Neuronal stem cell (in vitro differentiated cells): ENCODE results near the gene B4GALNT3.

Experiments
- DNase-seq: peaks from one replicate; pipeline ENCODE4 v3.0.0-alpha.2; 2013; ENCODE audit warnings: low spot score
- H2AFZ ChIP-seq: one replicate; pipeline ENCODE4 v1.6.1; 2013; ENCODE audit warnings: mild to moderate bottlenecking, low read length, inconsistent platforms
- H2AK5ac ChIP-seq: 2 replicates; pipeline ENCODE4 v1.6.1; 2013; ENCODE audit warnings: low read depth, mild to moderate bottlenecking, inconsistent platforms, low read length, moderate library complexity, mixed read lengths
- H2BK120ac ChIP-seq: 2 replicates; pipeline ENCODE4 v1.6.1; 2013; ENCODE audit warnings: low read depth, mild to moderate bottlenecking, inconsistent platforms, low read length, moderate library complexity, mixed read lengths
- H2BK12ac ChIP-seq: one replicate; pipeline ENCODE4 v1.6.1; 2013; ENCODE audit warnings: low read length, inconsistent platforms
- H2BK15ac ChIP-seq: 2 replicates; pipeline ENCODE4 v1.6.1; 2013; ENCODE audit warnings: mild to moderate bottlenecking, low read length, inconsistent platforms, mixed read lengths
- H2BK5ac ChIP-seq: one replicate; pipeline ENCODE4 v1.6.1; 2013; ENCODE audit warnings: inconsistent platforms, mild to moderate bottlenecking, low read length, moderate library complexity
- H3K14ac ChIP-seq: one replicate; pipeline ENCODE4 v1.6.1; 2013; ENCODE audit warnings: low read length, inconsistent platforms
- H3K18ac ChIP-seq: 2 replicates; pipeline ENCODE4 v1.6.1; 2013; ENCODE audit warnings: low read length, inconsistent platforms
- H3K23ac ChIP-seq: 2 replicates; pipeline ENCODE4 v1.6.1; 2013; ENCODE audit warnings: low read depth, mild to moderate bottlenecking, mixed read lengths, low read length, inconsistent platforms; ENCODE audit not compliant: poor library complexity
- H3K27ac ChIP-seq: replicated peaks from 3 replicates; pipeline ENCODE4 v1.5.1; 2013; ENCODE audit warnings: low read length, inconsistent platforms
- H3K27me3 ChIP-seq, 3 experiments: 2 replicates each; pipeline ENCODE4 v1.6.1; 2013; ENCODE audit warnings: low read length in 3 of 3, mild to moderate bottlenecking in 2 of 3, inconsistent platforms in 1 of 3, low read depth in 1 of 3, mixed read lengths in 1 of 3, moderate library complexity in 1 of 3; ENCODE audit not compliant: control insufficient read depth in 3 of 3, insufficient read depth in 3 of 3
- H3K36me3 ChIP-seq, 2 donors: replicated peaks in 1 of 2; 2 replicates each; pipeline ENCODE4 v1.6.1; 2013; ENCODE audit warnings: low read length in 2 of 2; ENCODE audit not compliant: control insufficient read depth in 2 of 2, insufficient read depth in 2 of 2
- H3K4ac ChIP-seq: 2 replicates; pipeline ENCODE4 v1.6.1; 2013; ENCODE audit warnings: inconsistent platforms, mild to moderate bottlenecking, low read length, moderate library complexity
- H3K4me1 ChIP-seq, 2 donors: 1 replicate in 1 of 2; 2 replicates in 1 of 2; pipeline ENCODE4 v1.6.1; 2013; ENCODE audit warnings: low read length in 2 of 2, low read depth in 1 of 2; ENCODE audit not compliant: control insufficient read depth in 2 of 2, insufficient read depth in 1 of 2
- H3K4me2 ChIP-seq: one replicate; pipeline ENCODE4 v1.6.1; 2013; ENCODE audit warnings: mild to moderate bottlenecking, low read length, inconsistent platforms; ENCODE audit not compliant: insufficient read depth, poor library complexity, severe bottlenecking
- H3K4me3 ChIP-seq, 2 donors: 2 replicates each; pipeline ENCODE4 v1.5.1; 2013; ENCODE audit warnings: low read length in 2 of 2, mild to moderate bottlenecking in 2 of 2, inconsistent platforms in 1 of 2, moderate library complexity in 1 of 2
- H3K79me1 ChIP-seq: one replicate; pipeline ENCODE4 v1.6.1; 2013; ENCODE audit warnings: low read depth, mild to moderate bottlenecking, inconsistent platforms, low read length, moderate library complexity
- H3K9ac ChIP-seq: one replicate; pipeline ENCODE4 v1.6.1; 2013; ENCODE audit warnings: mild to moderate bottlenecking, low read depth, low read length, inconsistent platforms; ENCODE audit not compliant: poor library complexity
- H3K9me3 ChIP-seq, 2 donors: replicated peaks in 1 of 2; 2 replicates each; pipeline versions ENCODE3 to v1.6.1; 2013; ENCODE audit warnings: low read length in 2 of 2, mild to moderate bottlenecking in 2 of 2, inconsistent platforms in 1 of 2, low read depth in 1 of 2, mixed read lengths in 1 of 2, moderate library complexity in 1 of 2; ENCODE audit not compliant: control insufficient read depth in 2 of 2, insufficient read depth in 1 of 2
- H4K8ac ChIP-seq: one replicate; pipeline ENCODE4 v1.6.1; 2013; ENCODE audit warnings: low read depth, mild to moderate bottlenecking, inconsistent platforms, low read length, moderate library complexity
- H4K91ac ChIP-seq: one replicate; pipeline ENCODE4 v1.6.1; 2013; ENCODE audit warnings: low read length, low read depth, mild to moderate bottlenecking, inconsistent platforms; ENCODE audit not compliant: poor library complexity
- WGBS, 2 donors: extraction: QIAGEN DNeasy Blood & Tissue Kit; methylation state at CpG; one replicate each; pipeline ENCODE4 v1.1.7; 2013; ENCODE audit warnings: missing lambda C conversion rate in 2 of 2, mixed read lengths in 1 of 2; ENCODE audit not compliant: insufficient read length in 2 of 2, insufficient replicate concordance in 1 of 2; ENCODE audit errors: extremely low coverage in 2 of 2; 5-methylcytosine and 5-hydroxymethylcytosine counted together

Gene B4GALNT3

DNA sequence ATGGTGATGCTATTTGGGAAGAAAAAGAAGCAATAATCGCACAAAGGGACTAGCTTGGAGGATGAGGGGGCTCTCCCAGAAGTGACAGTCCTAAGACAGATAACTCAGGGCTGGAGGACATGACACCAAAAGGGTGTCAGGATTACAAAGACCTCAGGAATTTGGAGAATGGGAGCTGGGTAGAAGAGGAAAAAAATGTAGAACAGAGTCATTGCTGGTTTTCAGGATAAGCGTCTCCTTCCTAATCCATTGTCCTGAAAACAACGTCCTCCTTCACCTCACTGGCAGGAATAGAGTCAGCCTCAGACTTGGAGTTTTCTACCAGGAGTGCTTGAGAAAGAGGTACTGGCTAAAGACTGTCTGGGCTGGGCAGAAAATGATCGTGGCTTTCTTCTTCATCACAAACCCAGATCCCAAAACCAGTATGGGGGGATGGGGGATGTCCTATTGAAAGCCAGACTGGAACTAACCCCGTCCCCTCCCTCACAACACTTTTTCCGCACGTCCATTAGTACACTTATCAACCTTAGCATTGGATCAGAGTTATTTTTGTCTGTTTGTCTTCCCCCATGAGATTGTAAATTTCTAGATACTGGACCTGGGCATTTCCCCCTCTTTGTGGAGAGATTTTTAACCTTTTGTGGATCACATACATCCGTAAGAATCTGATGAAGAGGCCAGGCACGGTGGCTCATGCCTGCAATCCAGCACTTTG, 14.3 kb downstream of the B4GALNT3 start:
- Histone ChIP-seq H3K9me3 (no peaks in the 10 kb centered on the region), H3K4ac (no peak overlapping the region), H3K4me3 (no peak overlapping the region), H3K23ac (no peak overlapping the region), H2BK12ac (no peak overlapping the region), H3K9ac (no peak overlapping the region), H2AFZ (no peak overlapping the region), H3K14ac (no peak overlapping the region), H2BK5ac (no peak overlapping the region), H3K4me1 (peaks cover 7 to 19% of the 10 kb centered on the region in 2 donors), H3K27ac (peak overlapping the region; percentile 24), H2BK120ac (no peak overlapping the region), H3K27me3 (no peaks in the 10 kb centered on the region), H4K91ac (no peak overlapping the region), H3K18ac (no peak overlapping the region), H2BK15ac (no peak overlapping the region), H2AK5ac (no peak overlapping the region), H3K79me1 (no peaks in the 10 kb centered on the region), H4K8ac (no peak overlapping the region), H3K4me2 (peak overlapping the region; percentile 14), H3K36me3 (peaks cover 0 to 4% of the 10 kb centered on the region in 2 donors)
- no peak for DNase-seq
- no CpG with 5 or more reads among the region's 9 CpGs for WGBS, 2 donors

DNA sequence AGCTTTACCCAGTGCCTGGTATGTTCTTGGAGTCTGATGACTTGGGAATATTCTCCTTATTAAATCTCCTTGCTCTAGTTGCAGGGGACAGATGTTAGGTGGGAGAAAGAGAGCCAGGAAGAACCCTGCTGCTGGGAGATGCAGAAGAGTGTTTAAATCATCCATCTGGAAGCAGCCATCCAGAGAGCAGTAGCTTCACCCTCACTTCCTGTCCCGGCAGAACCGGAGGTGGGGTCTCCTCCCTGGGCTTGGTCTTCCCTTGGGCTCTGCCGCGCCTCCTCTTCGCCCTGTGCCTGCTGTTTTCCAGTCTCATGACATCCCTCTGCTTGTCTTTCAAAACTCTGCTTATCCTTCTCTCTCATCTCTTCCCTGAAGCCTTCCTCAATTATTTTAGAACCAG, 15.5 kb downstream of the B4GALNT3 start:
- Histone ChIP-seq H3K27ac (no peak overlapping the region), H2AK5ac (no peak overlapping the region), H3K14ac (no peak overlapping the region), H3K23ac (no peak overlapping the region), H3K36me3 (peaks cover 0 to 3% of the 10 kb centered on the region in 2 donors), H3K4ac (no peak overlapping the region), H3K27me3 (no peaks in the 10 kb centered on the region), H3K9ac (no peak overlapping the region), H2BK15ac (no peak overlapping the region), H3K9me3 (no peaks in the 10 kb centered on the region), H2AFZ (peak overlapping the region; percentile 42), H3K4me1 (peaks cover 7 to 17% of the 10 kb centered on the region in 2 donors), H2BK5ac (no peak overlapping the region), H3K4me2 (no peak overlapping the region), H2BK120ac (no peak overlapping the region), H3K4me3 (no peak overlapping the region), H3K79me1 (no peaks in the 10 kb centered on the region), H3K18ac (no peak overlapping the region), H4K91ac (no peak overlapping the region), H2BK12ac (no peak overlapping the region), H4K8ac (no peak overlapping the region)
- no CpG with 5 or more reads among the region's 5 CpGs for WGBS, 2 donors
- no peak for DNase-seq

GRCh38 chr12:479161-479560, 19.4 kb downstream of the B4GALNT3 start:
- no peak for DNase-seq
- Histone ChIP-seq H3K4me1 (peaks cover 4 to 11% of the 10 kb centered on the region in 2 donors), H3K36me3 (no peaks in the 10 kb centered on the region), H3K27me3 (no peaks in the 10 kb centered on the region), H2BK5ac (peak overlapping the region; percentile 11), H3K9me3 (peaks cover 0 to 2% of the 10 kb centered on the region in 2 donors), H2AK5ac (no peak overlapping the region), H4K8ac (no peak overlapping the region), H3K9ac (no peak overlapping the region), H3K23ac (no peak overlapping the region), H3K27ac (no peak overlapping the region), H3K4me2 (no peak overlapping the region), H3K18ac (no peak overlapping the region), H3K14ac (no peak overlapping the region), H2AFZ (no peak overlapping the region), H4K91ac (no peak overlapping the region), H2BK15ac (no peak overlapping the region), H3K4me3 (no peak overlapping the region), H3K79me1 (no peaks in the 10 kb centered on the region), H2BK120ac (no peak overlapping the region), H2BK12ac (no peak overlapping the region), H3K4ac (no peak overlapping the region)
- no CpG with 5 or more reads among the region's 4 CpGs for WGBS, 2 donors

DNA sequence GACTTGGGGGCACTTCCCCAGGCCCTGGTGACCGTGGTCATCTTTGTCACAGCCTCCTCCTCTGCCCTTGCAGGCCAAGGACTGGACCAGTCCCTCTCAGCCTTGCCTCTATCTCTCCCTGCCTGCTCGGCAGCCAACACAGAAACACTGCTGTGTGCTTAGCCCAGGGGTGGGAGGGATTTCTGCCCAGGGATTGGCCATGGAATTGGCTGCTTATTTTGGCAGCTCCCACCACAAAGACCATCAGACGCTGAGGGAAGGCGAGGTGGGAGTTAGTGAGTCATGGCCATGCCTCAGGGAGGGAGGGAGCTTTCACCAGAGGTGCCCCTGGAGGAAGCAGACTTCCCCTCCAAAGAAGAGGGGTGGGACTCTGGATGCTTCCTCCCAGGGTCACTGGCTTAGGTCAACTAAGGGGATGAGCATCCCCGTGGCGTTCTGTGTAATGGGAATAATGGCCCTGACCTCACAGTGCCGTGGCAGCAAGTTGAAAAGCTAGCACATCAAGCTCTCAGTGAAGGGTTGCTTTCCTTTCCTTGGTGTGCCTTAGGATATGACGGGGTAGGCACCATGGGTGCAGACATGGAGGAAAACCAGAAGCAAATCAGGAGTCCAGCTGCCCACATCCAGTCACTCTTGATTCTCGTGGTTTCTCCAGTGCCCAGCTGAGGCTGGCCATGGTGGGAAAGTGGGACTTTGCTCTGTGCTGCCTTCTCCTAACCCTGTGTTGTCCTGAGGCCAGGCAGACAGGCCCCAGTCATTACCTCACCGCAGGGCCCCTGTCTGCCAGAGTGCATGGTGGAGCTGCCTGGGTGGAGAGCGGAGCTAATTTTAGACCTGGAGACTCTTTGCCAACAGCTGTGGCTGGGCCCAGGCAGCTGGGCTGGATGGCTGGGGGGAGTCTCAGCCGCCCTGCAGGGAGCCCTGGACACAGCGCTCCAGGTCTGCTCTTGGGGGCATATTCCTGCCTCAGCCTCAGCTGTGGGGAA, 21.4 kb downstream of the B4GALNT3 start:
- Histone ChIP-seq H2BK5ac (peak overlapping the region; percentile 72), H3K27me3 (no peaks in the 10 kb centered on the region), H3K4ac (no peak overlapping the region), H2AFZ (no peak overlapping the region), H3K4me3 (no peak overlapping the region), H3K14ac (no peak overlapping the region), H3K9me3 (peaks cover 0 to 2% of the 10 kb centered on the region in 2 donors), H3K18ac (peak overlapping the region; percentile 35), H2BK120ac (no peak overlapping the region), H2BK15ac (no peak overlapping the region), H3K79me1 (no peaks in the 10 kb centered on the region), H3K4me1 (peaks cover 3 to 11% of the 10 kb centered on the region in 2 donors), H3K9ac (peak overlapping the region; percentile 47), H3K27ac (no peak overlapping the region), H4K91ac (no peak overlapping the region), H3K4me2 (no peak overlapping the region), H2AK5ac (peak overlapping the region; percentile 65), H3K23ac (no peak overlapping the region), H2BK12ac (no peak overlapping the region), H4K8ac (no peak overlapping the region), H3K36me3 (no peaks in the 10 kb centered on the region)
- no peak for DNase-seq
- no CpG with 5 or more reads among the region's 13 CpGs for WGBS, 2 donors
